Stimulated activated naive B cell treated with anti-CD40 and anti-IgM and Interleukin-4, amounts not matched to agents 10 μg/mL and 1 μg/mL and 100 μg/mL, for 72 hours (primary cell): ENCODE data around the gene RPL27.

ENCODE experiments used
- ATAC-seq, 2 donors: fragments of 150-1000 bp; cut with Tn5 transposase; replicated peaks; 2 replicates each; pipeline ENCODE4 v1.10.0; 2021; ENCODE audit warnings: moderate library complexity in 1 of 2
- DNase-seq: peaks from one replicate; pipeline ENCODE4 v3.0.0; 2021
- H3K27ac Mint-ChIP-seq: one replicate; pipeline ENCODE4 v1.8.0; 2022; ENCODE audit warnings: mild to moderate bottlenecking, mixed read lengths
- H3K27me3 Mint-ChIP-seq, 2 donors: one replicate each; pipeline ENCODE4 v1.8.0; 2022; ENCODE audit warnings: mixed read lengths in 2 of 2
- H3K36me3 Mint-ChIP-seq, 2 donors: one replicate each; pipeline ENCODE4 v1.8.0; 2022; ENCODE audit warnings: mixed read lengths in 2 of 2, mild to moderate bottlenecking in 1 of 2
- H3K4me1 Mint-ChIP-seq, 2 donors: one replicate each; pipeline ENCODE4 v1.8.0; 2022; ENCODE audit warnings: mixed read lengths in 2 of 2, mild to moderate bottlenecking in 1 of 2
- H3K4me3 Mint-ChIP-seq, 2 donors: one replicate each; pipeline ENCODE4 v1.8.0; 2022; ENCODE audit warnings: mild to moderate bottlenecking in 2 of 2, mixed read lengths in 2 of 2, moderate library complexity in 1 of 2
- H3K9me3 Mint-ChIP-seq, 2 donors: one replicate each; pipeline ENCODE4 v1.8.0; 2022; ENCODE audit warnings: mixed read lengths in 2 of 2, mild to moderate bottlenecking in 1 of 2

RPL27 gene

GRCh38 chr17:43040655-43041054 is 42.4 kb downstream of the RPL27 start:
- ATAC-seq: no peak
- H3K27me3 Mint-ChIP-seq: no peaks in the 10 kb centered on the region
- no peak overlapping the region for H3K4me3 Mint-ChIP-seq
- no peaks in the 10 kb centered on the region for H3K4me1 Mint-ChIP-seq
- no peak for DNase-seq
- H3K9me3 Mint-ChIP-seq: no peaks in the 10 kb centered on the region
- peaks cover 4% of the 10 kb centered on the region in 2 donors for H3K36me3 Mint-ChIP-seq
- no peak overlapping the region for H3K27ac Mint-ChIP-seq

GRCh38 chr17:43042025-43042628 is 43.9 kb downstream of the RPL27 start:
- DNase-seq (no peak), ATAC-seq (no peak)
- Mint-ChIP-seq H3K4me3 (no peak overlapping the region), H3K9me3 (no peaks in the 10 kb centered on the region), H3K27ac (no peak overlapping the region), H3K4me1 (no peaks in the 10 kb centered on the region), H3K27me3 (no peaks in the 10 kb centered on the region), H3K36me3 (peaks cover 6% of the 10 kb centered on the region in 2 donors)

DNA sequence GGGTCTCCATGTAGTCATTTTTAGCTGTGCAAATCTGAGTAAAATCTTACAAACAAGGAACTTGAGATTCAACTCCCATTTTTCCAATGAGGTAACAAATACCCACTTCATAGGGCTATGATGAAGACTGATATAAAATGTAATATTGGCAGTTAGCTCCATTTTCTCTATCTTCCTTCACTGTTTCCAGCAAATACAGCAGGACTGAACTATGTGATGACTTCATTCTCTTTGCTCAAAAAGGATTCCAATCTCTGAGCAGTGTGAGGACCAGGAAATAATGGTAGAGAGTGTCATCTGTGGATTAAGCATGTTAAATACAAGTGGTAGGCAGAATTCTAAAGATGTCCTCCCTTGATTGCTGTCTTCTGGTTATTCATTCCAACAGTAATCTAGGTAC is 45.1 kb downstream of the RPL27 start:
- H3K27me3 Mint-ChIP-seq: no peaks in the 10 kb centered on the region
- H3K4me3 Mint-ChIP-seq: no peak overlapping the region
- H3K4me1 Mint-ChIP-seq: no peaks in the 10 kb centered on the region
- no peak for DNase-seq
- H3K9me3 Mint-ChIP-seq: no peaks in the 10 kb centered on the region
- peaks cover 10 to 11% of the 10 kb centered on the region in 2 donors for H3K36me3 Mint-ChIP-seq
- H3K27ac Mint-ChIP-seq: no peak overlapping the region
- ATAC-seq: no peak

GRCh38 chr17:43044024-43044423 is 45.8 kb downstream of the RPL27 start:
- peaks cover 10 to 15% of the 10 kb centered on the region in 2 donors for H3K36me3 Mint-ChIP-seq
- H3K4me1 Mint-ChIP-seq: no peaks in the 10 kb centered on the region
- DNase-seq: no peak
- H3K4me3 Mint-ChIP-seq: no peak overlapping the region
- no peak for ATAC-seq
- H3K9me3 Mint-ChIP-seq: no peaks in the 10 kb centered on the region
- no peaks in the 10 kb centered on the region for H3K27me3 Mint-ChIP-seq
- H3K27ac Mint-ChIP-seq: no peak overlapping the region

DNA sequence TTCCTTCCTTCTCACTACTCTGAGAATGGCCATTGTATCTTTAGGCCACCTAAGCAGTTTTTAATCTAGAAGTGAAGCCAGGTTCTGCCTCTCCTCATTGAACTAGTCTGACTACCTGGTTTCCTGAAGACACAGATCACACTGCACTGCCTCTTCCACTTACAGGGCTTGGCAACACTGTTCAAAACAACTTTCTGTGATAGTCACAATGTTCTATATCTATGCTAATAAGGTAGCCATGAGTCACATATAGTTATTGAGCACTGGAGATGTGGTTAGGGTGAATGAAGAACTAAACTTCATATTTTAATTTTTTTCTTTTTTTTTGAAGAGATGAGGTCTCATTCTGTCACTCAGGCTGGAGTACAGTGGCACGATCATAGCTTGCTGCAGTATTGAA is 53.8 kb downstream of the RPL27 start:
- Mint-ChIP-seq H3K27ac (no peak overlapping the region), H3K36me3 (peaks cover 23 to 42% of the 10 kb centered on the region in 2 donors), H3K9me3 (no peaks in the 10 kb centered on the region), H3K4me1 (no peaks in the 10 kb centered on the region), H3K4me3 (no peak overlapping the region), H3K27me3 (no peaks in the 10 kb centered on the region)
- ATAC-seq (no peak), DNase-seq (no peak)
